Superior temporal gyrus (tissue), 1 donor: Measurements from ENCODE around the gene MMP25.

ENCODE experiments used
- DNase-seq: peaks from one replicate; pipeline ENCODE4 v3.0.0-alpha.2; 2016; ENCODE audit errors: extremely low spot score

The MMP25 gene

DNA sequence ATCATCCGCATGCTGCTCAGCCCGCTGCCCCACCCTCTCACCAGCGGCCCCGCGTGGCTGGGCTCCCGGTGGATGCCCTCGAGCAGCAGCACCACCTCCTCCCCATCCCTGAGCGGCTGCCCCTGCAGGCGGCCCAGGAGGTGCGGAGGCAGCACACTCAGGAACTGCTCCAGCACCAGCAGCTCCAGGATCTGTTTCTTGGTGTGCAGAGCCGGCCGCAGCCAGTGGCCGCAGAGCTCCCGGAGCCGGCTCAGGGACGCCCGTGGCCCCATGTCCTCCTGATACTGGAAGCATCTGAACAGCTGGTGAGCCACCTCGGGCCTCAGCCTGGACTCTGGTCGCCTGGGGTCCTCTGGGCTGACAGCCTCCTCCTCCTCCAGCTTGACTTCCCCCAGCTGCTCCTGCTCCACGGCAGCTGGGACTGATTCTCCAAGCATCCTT is 46.2 kb downstream of the MMP25 start:
- no peak for DNase-seq

DNA sequence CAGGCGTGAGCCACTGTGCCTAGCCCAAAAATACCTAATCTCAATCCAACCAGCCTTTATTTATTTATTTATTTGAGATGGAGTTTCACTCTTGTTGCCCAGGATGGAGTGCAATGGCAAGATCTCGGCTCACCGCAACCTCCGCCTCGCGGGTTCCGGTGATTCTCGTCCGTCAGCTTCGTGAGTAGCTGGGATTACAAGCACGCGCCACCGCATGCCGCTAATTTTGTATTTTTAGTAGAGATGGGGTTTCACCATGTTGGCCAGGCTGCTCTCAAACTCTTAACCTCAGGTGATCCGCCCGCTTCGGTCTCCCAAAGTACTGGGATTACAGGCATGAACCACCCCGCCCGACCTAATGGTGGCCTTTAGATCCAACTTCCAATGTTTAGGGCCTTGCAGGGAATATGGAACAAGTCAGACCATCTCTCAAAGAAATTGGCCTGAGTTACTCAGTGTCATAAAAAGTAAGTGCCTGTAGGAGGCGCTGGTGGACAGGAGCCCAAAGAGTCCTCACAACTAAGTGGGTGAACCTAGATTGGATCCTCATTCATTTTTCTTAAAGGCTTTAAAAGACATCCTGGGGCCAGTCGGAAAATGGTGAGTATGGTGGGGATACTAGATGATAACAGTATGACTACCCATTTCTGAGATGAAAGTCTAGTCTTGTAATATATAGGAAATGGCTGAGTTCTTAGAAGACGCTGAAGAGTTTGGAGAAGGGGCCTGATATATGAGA is 48.1 kb downstream of the MMP25 start:
- DNase-seq: peak; percentile 21

DNA sequence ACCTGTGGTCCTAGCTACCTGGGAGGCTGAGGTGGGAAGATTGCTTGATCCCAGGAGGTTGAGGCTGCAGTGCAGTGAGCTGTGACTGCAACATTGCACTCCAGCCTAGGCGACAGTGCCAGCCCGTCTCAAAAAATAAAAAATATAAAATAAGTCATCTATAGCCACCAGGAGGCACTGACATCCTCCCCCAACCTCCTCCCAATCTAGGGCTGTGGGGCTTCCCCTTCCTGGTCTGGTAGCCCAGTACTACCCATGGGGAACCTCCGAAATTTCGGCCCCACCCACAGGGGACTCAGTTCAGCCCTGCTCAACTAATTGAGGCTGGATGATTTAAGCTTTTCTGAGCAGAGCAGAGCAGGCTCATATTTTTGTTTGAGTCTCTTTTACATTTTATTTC is 49.5 kb downstream of the MMP25 start:
- no peak for DNase-seq

DNA sequence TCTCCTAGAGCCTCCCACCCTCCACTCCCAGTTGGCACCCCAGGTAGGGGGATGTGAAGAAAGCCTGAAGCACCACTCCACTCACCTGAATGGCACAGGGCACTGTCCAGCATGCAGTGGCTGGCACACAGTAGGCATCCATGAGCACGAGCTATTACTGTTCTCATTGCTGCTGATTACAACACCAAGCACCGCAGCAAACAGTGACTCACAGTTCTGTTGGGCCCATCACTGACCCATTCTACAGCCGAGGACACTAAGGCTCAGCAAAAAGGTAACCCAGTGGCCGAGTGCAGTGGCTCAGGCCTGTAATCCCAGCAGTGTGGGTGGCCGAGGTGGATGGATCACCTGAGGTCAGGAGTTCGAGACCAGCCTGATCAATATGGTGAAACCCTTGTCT is 50.0 kb downstream of the MMP25 start:
- no peak for DNase-seq

DNA sequence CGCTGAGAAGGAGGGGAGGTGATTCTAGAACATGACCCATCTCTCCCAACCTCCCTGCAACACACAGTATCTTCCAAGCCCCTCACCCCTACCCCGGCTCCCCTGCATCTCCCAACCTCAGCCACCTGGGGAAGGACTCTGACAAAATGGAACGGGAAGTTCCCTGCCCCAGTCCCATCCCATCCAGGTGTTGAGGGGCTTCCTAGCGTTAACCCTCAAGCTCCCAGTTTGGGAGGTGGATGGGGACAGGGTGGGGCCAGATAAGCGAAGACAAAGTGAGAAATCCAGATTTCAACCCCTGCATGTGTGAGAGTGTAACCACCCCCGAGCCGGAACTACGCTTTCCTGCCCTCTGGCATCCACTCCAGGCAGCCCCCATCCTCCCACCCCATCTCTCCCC is 50.9 kb downstream of the MMP25 start:
- no peak for DNase-seq

DNA sequence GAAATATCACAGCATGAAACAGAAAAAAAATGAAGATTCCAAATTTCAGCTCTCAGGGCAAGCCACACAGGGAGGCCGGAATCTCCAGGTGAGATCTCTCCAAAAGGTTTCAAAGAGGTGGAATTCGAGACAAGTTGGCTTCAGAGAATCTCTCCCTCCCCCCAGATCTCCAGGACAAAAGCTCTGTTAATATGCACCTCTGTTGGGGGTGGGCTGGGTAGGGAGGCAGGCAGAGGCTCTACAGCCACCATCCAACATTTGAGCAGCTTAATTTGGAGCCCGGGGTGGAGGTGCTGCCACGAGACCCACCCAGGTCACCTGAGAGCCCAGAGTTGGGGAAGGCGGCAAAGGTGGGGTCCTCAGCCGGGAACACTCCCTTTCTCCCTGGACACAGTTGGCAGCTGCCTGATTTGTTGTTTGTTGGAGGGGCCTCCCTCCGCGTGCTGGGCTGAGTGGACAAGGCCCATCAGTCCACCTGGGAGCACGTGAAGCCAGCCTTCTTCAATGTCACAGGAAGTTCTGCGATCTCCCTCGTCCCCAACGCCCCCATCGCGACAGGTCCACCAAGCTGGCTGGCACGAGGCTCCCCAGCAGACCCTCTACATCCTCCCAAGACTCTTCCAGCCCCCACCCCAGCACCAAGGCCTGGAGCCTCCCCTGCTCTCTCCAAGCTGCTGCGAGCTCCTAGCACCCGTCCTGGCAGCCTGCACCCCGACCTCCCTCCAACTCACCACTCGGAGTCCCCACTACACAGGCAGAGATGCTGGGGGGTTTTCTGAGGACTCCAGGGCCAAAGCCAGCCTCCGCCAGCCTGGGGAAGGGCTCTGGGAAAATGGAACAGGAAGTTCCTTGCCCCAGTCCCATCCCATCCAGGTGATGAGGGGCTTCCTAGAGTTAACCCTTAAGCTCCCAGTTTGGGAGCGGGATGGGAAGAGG is 52.4 kb downstream of the MMP25 start, which contains the start of gene ZSCAN10:
Gene ZSCAN10 (minus strand): TSS at position 836 of the 936 bp plus-strand sequence. CDS start 6,357 bp downstream, outside the sequence.
- no peak for DNase-seq

DNA sequence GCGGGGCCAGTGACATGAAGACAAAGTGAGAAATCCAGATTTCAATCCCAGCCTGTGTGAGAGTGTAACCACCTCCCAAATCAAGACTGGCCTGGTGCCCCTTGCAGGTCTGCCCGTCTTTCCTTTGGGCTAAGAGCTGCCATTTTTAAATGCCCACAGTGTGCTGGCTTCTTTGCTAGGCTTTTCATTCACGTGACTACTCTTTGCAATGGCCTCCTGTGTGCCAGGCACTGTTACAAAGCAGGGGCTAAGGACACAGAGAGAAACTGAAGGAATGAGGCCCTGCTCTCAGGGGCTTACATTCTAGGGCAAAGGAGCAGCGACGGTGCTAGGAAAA is 53.0 kb downstream of the MMP25 start:
- DNase-seq: no peak

DNA sequence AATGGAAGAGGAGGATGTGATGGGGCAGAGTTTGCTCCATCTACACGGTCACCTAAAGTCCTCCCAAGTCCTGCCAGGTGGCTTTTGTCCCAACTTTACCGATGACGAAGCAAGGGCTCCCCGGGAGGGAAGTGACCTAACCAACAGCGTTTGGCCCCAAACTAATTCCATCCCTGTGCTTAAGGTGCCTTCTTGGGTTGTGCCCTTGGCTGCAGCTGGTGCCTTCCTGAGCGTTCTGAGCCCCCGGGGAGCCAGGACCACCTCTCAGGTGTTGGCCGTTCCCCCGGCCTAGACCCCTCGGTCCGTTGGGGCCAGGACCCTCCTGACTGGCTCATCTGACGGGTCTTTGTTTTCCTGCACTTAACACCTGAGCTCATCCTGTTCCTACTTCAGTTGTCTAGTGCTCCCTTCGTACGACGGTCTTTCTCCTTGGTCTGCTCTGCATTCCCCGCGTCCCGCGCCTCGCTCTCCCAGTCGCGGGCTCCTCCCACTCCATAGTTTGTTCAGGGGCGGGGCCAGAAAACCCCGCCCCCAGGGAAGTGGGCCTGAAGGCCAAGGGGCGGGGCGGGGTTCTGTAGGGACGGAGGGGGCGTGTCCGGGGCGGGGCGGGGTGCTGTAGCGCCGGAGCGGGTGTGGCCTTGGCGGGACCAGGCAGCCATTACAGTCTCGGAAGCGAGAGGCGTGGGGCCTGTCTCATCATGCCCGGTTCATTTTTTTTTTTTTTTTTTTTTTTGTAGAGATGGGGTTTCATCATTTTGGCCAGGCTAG is 53.6 kb downstream of the MMP25 start:
- peak; percentile 12 for DNase-seq

DNA sequence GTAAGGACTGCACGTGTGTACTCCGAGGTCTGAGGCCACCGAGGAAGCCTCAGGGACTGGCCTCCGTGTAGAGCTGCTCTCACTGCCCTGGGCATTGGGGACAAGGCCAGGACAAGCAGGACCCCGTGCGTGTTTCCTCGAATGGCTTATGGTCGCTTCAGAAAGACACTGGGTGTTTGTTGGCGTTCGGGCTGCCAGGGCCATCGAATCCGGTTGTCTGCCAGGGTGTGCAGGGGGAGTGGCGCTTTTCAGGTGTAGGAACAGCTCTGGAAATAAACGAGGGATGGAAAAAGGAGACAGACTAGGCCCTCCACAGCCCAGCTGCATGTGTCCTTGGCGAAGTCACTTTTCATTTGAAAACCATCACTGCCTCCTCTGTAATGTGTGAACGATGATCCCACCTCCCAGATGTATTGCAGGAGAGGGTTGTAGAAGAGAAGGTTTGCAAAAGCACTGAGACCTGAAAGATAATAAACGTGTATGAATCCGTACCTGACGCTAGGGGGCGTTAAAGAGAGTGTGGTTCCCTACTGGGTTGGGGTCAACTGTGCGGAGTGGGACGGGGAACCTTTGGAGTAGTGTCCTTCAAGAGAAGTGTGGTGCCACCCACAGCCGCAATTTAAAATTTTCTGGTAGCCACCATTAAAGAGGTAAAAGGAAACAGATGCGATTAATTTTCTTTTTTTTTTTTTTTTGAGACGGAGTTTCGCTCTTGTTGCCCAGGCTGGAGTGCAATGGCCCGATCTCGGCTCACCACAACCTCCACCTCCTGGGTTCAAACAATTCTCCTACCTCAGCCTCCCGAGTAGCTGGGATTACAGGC is 54.9 kb downstream of the MMP25 start:
- peak; percentile 19 for DNase-seq

DNA sequence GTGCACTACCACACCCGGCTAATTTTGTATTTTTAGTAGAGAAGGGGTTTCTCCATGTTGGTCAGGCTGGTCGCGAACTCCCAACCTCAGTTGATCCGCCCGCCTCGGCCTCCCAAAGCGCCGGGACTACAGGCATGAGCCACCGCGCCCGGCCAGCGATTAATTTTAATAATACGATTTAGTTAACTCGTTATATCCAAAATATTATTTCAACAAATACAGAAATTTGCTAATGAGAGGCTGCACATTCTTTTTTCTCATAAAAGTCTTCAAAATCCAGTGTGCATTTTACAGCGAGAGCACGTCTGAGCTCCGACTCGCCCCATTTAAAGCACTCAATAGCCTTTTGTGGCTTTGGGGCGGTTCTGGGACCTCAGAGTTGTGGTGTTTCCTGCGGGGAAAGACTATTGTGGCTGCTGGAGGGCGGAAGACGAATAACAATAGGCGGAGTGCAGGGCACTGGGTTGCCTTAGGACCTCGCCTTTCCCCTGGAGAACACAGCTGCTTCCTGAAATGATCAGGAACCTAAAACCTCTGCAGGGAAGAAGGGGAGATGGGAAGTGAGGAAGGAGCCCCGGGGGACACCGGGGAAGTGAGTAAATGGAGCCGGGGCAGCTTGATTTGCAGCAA is 55.6 kb downstream of the MMP25 start:
- DNase-seq: no peak

DNA sequence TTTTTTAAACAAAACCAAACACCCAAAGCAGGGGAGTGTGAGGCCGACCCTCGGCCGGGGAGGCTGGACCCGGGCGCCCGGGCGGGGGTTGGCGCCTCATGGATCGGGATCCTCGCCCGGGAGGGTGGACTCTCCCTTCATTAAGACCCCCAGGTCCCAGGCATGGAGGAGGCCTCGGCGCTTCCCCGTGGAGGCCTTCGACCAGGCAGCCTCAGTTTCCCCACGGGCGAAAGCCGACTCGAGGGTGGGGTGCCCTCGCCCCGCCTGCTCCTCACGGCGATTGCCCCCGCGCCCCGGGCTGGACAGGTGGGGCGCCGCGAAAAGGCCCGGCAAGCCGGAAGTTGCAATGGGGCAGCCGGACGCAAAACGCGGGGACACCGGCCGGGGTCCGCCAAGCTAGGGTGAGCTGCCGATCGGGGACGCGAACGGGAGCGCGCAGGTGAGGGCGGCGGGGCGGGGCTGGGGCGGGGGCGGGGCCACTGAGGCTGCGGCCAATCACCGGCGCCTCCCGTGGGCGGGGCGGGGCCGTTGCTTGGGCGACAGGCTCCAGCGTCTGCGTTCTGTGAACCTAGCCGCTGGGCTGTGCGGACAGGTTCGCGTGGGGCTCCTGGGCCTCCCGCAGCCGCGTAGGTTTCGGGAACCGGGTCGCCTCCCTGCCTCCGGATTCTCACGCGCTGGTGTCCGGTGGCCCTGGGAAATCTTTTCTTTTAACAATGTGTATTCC is 60.0 kb downstream of the MMP25 start:
- peak; percentile 80 for DNase-seq
